ENCODE data around the gene CTNNBL1. TPM values are rescaled to one million over a fixed set of nuclear protein-coding genes. Genes with fewer than 3 reads are reported as not detected.
A peak's percentile ranks its signal among the peaks of the same experiment; 100 is the strongest.

CTNNBL1 gene
- total RNA-seq, 1 donor, result 19.5 TPM

DNA sequence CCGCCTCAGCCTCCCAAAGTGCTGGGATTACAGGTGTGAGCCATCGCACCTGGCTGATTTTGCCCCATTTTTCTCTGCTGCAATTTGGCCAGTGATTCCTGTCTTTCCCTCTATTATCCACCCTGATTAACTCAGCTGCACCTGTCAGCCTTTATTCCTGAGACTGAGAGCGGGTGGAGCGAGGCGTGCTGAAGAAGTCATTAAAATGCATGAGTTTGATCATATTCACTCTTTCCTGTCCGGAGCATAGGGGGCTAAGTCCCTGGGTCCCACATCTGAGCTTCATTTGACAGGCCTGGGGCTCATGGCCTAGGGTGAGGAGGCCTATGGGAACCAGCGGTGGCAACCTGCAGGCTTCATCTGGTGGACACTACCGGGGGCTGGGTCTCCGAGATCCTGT is 25.7 kb upstream of the CTNNBL1 start:
- no peak overlapping the region for H3K4me3 ChIP-seq (ENCODE audit: insufficient read depth, low read length)
- H3K36me3 ChIP-seq (ENCODE audit: insufficient read depth, low read length), result no peaks in the 10 kb centered on the region
- peaks cover 7% of the 10 kb centered on the region for H3K4me1 ChIP-seq (ENCODE audit: insufficient read depth, low read length)
- peaks cover 39% of the 10 kb centered on the region for H3K27me3 ChIP-seq (ENCODE audit: insufficient read depth, low read length)
- H3K4me2 ChIP-seq (ENCODE audit: insufficient read depth, low read length), result no peak overlapping the region
- TF ChIP-seq, protein P1, sequence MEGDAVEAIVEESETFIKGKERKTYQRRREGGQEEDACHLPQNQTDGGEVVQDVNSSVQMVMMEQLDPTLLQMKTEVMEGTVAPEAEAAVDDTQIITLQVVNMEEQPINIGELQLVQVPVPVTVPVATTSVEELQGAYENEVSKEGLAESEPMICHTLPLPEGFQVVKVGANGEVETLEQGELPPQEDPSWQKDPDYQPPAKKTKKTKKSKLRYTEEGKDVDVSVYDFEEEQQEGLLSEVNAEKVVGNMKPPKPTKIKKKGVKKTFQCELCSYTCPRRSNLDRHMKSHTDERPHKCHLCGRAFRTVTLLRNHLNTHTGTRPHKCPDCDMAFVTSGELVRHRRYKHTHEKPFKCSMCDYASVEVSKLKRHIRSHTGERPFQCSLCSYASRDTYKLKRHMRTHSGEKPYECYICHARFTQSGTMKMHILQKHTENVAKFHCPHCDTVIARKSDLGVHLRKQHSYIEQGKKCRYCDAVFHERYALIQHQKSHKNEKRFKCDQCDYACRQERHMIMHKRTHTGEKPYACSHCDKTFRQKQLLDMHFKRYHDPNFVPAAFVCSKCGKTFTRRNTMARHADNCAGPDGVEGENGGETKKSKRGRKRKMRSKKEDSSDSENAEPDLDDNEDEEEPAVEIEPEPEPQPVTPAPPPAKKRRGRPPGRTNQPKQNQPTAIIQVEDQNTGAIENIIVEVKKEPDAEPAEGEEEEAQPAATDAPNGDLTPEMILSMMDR (IDR thresholded peaks at IDR 0.05; ENCODE audit: extremely low read depth, low read depth, low read length), result no peak
- peaks cover 3% of the 10 kb centered on the region for H3K9me3 ChIP-seq (ENCODE audit: low read depth, low read length)
- DNase-seq (ENCODE audit: insufficient read length, low spot score, missing footprints), result no peak
- no peaks in the 10 kb centered on the region for H3K79me2 ChIP-seq (ENCODE audit: insufficient read depth, low read length)
- no peak overlapping the region for H2AFZ ChIP-seq (ENCODE audit: low read length)
- H4K20me1 ChIP-seq (ENCODE audit: insufficient read depth, low read length), result no peaks in the 10 kb centered on the region
- H3K27ac ChIP-seq (ENCODE audit: low read depth, low read length), result no peak overlapping the region

DNA sequence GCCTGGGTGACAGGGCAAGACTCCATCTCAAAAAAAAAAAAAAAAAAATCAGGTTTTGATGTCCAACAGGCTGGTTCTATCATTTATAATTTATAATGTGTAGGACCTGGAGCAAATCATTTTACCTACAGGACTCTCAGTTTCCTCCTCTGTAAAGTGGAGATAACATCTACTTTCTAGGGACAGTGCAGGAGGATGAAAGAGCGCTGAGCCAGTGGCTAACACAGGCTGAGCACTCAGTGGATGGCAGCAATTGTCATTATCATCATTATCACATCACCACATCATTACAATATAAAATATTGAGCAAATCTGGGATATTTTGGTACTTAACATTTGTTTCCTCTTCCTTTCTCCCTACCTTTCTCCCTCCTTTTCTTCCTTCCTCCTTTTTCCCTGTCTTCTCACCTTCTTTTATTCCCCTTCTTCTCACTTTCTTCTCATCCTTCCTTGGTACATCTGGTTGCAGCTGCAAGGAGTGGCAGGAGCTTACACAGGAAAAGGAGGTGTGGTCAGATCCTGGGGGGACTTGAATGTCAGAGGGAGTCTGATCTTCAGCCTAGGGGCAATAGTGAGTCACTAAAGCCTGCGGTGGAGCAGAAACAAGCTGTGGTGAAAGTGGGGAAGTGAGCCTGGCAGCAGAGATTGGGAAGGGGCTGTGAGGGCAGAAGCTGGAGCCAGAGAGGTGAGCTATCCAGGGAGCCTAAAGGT is 24.6 kb upstream of the CTNNBL1 start:
- Histone ChIP-seq H3K36me3 (ENCODE audit: insufficient read depth, low read length) (no peaks in the 10 kb centered on the region), H3K9me3 (ENCODE audit: low read depth, low read length) (peaks cover 3% of the 10 kb centered on the region), H3K4me2 (ENCODE audit: insufficient read depth, low read length) (no peak overlapping the region), H3K27me3 (ENCODE audit: insufficient read depth, low read length) (peaks cover 48% of the 10 kb centered on the region), H3K4me1 (ENCODE audit: insufficient read depth, low read length) (peaks cover 7% of the 10 kb centered on the region), H2AFZ (ENCODE audit: low read length) (no peak overlapping the region), H4K20me1 (ENCODE audit: insufficient read depth, low read length) (no peaks in the 10 kb centered on the region), H3K4me3 (ENCODE audit: insufficient read depth, low read length) (no peak overlapping the region), H3K79me2 (ENCODE audit: insufficient read depth, low read length) (no peaks in the 10 kb centered on the region), H3K27ac (ENCODE audit: low read depth, low read length) (no peak overlapping the region)
- DNase-seq (ENCODE audit: insufficient read length, low spot score, missing footprints), result no peak
- TF ChIP-seq, protein P1 (IDR thresholded peaks at IDR 0.05; ENCODE audit: extremely low read depth, low read depth, low read length), result no peak

DNA sequence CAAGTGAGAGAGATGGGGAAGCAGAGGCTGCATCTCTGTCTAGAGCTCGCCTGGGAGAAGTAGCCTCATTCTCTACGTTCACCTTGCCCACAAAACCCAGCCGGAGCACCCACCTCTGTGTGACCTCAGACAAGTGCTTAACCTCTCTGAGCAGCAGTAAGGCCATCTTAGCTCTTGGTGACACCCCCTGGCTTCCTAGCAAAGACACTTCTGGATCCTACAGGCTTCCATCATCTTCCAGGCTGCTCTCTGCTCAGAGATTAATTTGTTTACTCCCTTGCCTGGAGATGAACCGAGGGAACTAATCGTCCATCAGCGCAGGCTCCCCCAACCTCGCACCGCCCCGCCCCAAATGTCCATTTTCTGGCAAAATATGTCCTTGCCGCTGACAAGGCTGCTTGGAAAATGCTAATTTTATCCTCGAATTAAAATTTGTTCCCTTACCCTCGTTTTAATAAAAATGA is 24.0 kb upstream of the CTNNBL1 start:
- Histone ChIP-seq H3K79me2 (ENCODE audit: insufficient read depth, low read length) (no peaks in the 10 kb centered on the region), H3K4me2 (ENCODE audit: insufficient read depth, low read length) (peak overlapping the region; percentile 80), H3K27ac (ENCODE audit: low read depth, low read length) (no peak overlapping the region), H3K36me3 (ENCODE audit: insufficient read depth, low read length) (no peaks in the 10 kb centered on the region), H3K27me3 (ENCODE audit: insufficient read depth, low read length) (peaks cover 49% of the 10 kb centered on the region), H3K4me3 (ENCODE audit: insufficient read depth, low read length) (peak overlapping the region; percentile 53), H3K4me1 (ENCODE audit: insufficient read depth, low read length) (peaks cover 7% of the 10 kb centered on the region), H4K20me1 (ENCODE audit: insufficient read depth, low read length) (no peaks in the 10 kb centered on the region), H3K9me3 (ENCODE audit: low read depth, low read length) (peaks cover 2% of the 10 kb centered on the region), H2AFZ (ENCODE audit: low read length) (peak overlapping the region; percentile 56)
- TF ChIP-seq, protein P1 (IDR thresholded peaks at IDR 0.05; ENCODE audit: extremely low read depth, low read depth, low read length), result no peak
- no peak for DNase-seq (ENCODE audit: insufficient read length, low spot score, missing footprints)

DNA sequence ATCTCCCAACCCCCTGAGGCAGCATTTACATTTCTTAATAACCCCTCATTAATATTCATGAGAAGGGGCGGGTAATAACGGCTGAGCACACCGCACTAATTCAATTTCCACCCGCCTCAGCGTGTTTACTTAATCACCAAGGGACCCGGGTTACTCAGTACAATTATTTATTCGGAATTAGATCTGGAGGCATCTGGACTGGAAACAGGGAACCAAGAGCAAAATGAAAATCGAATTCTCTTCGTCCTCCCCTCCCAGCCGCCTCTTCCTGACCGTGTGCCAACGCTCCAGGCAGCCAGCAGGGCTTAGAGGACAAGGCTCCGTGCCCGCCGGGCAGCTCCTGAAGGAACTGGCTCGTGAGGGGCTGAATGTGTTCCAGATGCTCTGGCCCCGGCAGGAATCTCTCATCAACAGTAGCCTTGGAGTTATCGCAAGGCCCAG is 23.5 kb upstream of the CTNNBL1 start:
- H3K4me2 ChIP-seq (ENCODE audit: insufficient read depth, low read length), result peak overlapping the region; percentile 80
- no peak overlapping the region for H3K27ac ChIP-seq (ENCODE audit: low read depth, low read length)
- TF ChIP-seq, protein P1 (IDR thresholded peaks at IDR 0.05; ENCODE audit: extremely low read depth, low read depth, low read length), result no peak
- no peaks in the 10 kb centered on the region for H3K9me3 ChIP-seq (ENCODE audit: low read depth, low read length)
- H2AFZ ChIP-seq (ENCODE audit: low read length), result peak overlapping the region; percentile 56
- H3K27me3 ChIP-seq (ENCODE audit: insufficient read depth, low read length), result peaks cover 51% of the 10 kb centered on the region
- H3K36me3 ChIP-seq (ENCODE audit: insufficient read depth, low read length), result no peaks in the 10 kb centered on the region
- H3K79me2 ChIP-seq (ENCODE audit: insufficient read depth, low read length), result no peaks in the 10 kb centered on the region
- H3K4me3 ChIP-seq (ENCODE audit: insufficient read depth, low read length), result peak overlapping the region; percentile 53
- H4K20me1 ChIP-seq (ENCODE audit: insufficient read depth, low read length), result no peaks in the 10 kb centered on the region
- H3K4me1 ChIP-seq (ENCODE audit: insufficient read depth, low read length), result peaks cover 7% of the 10 kb centered on the region
- DNase-seq (ENCODE audit: insufficient read length, low spot score, missing footprints), result peak; percentile 46

Data from osteoblast (primary cell).